ENCODE results near the gene CSF2.

DNA sequence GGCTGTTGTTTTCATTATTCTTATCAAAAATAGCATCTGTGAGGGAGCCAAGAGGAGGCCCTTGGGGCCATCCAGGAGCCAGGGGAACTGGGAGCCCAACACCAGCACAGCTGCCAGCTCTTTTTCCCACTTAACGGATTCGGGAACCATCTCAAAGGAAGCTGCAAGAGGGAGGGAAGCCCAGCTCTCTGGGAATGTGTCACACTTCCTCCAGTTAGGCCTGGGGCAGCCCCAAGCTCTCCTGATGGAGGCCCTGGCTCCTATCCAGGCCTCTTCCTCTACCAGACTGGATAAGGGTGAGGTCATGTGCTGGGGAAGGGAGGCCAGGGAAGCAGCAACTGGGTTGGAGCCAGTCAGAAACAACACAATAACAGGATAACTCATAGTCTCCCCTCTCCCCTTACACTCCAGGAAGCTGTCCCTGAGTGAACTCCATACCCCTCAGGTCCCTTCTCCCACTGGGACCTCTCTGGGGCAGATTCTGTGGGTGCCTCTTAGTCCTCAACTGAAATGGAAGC, 12.7 kb downstream of the CSF2 start:
- TF ChIP-seq, protein P1, sequence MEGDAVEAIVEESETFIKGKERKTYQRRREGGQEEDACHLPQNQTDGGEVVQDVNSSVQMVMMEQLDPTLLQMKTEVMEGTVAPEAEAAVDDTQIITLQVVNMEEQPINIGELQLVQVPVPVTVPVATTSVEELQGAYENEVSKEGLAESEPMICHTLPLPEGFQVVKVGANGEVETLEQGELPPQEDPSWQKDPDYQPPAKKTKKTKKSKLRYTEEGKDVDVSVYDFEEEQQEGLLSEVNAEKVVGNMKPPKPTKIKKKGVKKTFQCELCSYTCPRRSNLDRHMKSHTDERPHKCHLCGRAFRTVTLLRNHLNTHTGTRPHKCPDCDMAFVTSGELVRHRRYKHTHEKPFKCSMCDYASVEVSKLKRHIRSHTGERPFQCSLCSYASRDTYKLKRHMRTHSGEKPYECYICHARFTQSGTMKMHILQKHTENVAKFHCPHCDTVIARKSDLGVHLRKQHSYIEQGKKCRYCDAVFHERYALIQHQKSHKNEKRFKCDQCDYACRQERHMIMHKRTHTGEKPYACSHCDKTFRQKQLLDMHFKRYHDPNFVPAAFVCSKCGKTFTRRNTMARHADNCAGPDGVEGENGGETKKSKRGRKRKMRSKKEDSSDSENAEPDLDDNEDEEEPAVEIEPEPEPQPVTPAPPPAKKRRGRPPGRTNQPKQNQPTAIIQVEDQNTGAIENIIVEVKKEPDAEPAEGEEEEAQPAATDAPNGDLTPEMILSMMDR (IDR thresholded peaks at IDR 0.05) = no peak
- TF ChIP-seq POLR2A (IDR thresholded peaks at IDR 0.05) = no peak

All from esophagus squamous epithelium (tissue), 4 donors.